Naive thymus-derived CD4-positive, alpha-beta T cell (primary cell): ENCODE data around the gene SLC4A1AP. TPM values are rescaled to one million over a fixed set of nuclear protein-coding genes. Genes with fewer than 3 reads are reported as not detected.

Experiments
- ATAC-seq: fragments of 150-1000 bp; cut with Tn5 transposase; 2 replicates; pipeline ENCODE4 v1.10.0; 2021; ENCODE audit warnings: mild to moderate bottlenecking, moderate library complexity
- CTCF ChIA-PET: fragments of 350-600 bp; sonication (Branson Sonifier 250); formaldehyde crosslinking; loops from one replicate; lab custom pipeline; 2021; ENCODE audit warnings: antibody characterized with exemption; lab: Charles Lee
- POLR2A ChIA-PET: fragments of 350-600 bp; sonication (Branson Sonifier 250); formaldehyde crosslinking; loops from one replicate; lab custom pipeline; 2021; ENCODE audit warnings: antibody characterized with exemption, inconsistent platforms; lab: Charles Lee
- DNase-seq, 9 donors: peaks; one replicate each; pipeline versions ENCODE4 v3.0.0 to v3.0.0-alpha.2; 2020 to 2022; ENCODE audit warnings: mixed read lengths in 1 of 9
- H3K27ac ChIP-seq: one replicate; pipeline ENCODE4 v1.7.0; 2013; ENCODE audit warnings: mild to moderate bottlenecking, low read depth, low read length, moderate library complexity
- H3K27me3 ChIP-seq, 2 donors: one replicate each; pipeline ENCODE4 v1.7.0; 2013; ENCODE audit warnings: low read length in 2 of 2, mild to moderate bottlenecking in 2 of 2, moderate library complexity in 2 of 2; ENCODE audit not compliant: control insufficient read depth in 2 of 2, insufficient read depth in 2 of 2
- H3K36me3 ChIP-seq, 3 experiments: 1 replicate in 2 of 3; 2 replicates in 1 of 3; pipeline ENCODE4 v1.7.0; 2013; ENCODE audit warnings: low read length in 3 of 3, mild to moderate bottlenecking in 3 of 3, moderate library complexity in 1 of 3; ENCODE audit not compliant: insufficient read depth in 3 of 3, control insufficient read depth in 2 of 3
- H3K4me1 ChIP-seq, 2 donors: one replicate each; pipeline ENCODE4 v1.7.0; 2013; ENCODE audit warnings: low read length in 2 of 2, mild to moderate bottlenecking in 2 of 2, moderate library complexity in 1 of 2; ENCODE audit not compliant: control insufficient read depth in 2 of 2, insufficient read depth in 2 of 2
- H3K4me3 ChIP-seq: 2 replicates; pipeline ENCODE4 v1.7.0; 2013; ENCODE audit warnings: mild to moderate bottlenecking, low read length
- H3K9me3 ChIP-seq, 3 experiments: 1 replicate in 2 of 3; 2 replicates in 1 of 3; pipeline ENCODE4 v1.7.0; 2013; ENCODE audit warnings: low read length in 3 of 3; ENCODE audit not compliant: control insufficient read depth in 2 of 3
- H3K27ac Mint-ChIP-seq, 9 donors: one replicate each; pipeline ENCODE4 v1.8.0; 2020 to 2022; ENCODE audit warnings: mixed read lengths in 9 of 9, mild to moderate bottlenecking in 8 of 9, moderate library complexity in 5 of 9, inconsistent platforms in 2 of 9
- H3K27me3 Mint-ChIP-seq, 5 donors: one replicate each; pipeline ENCODE4 v1.8.0; 2021 to 2022; ENCODE audit warnings: mixed read lengths in 5 of 5, mild to moderate bottlenecking in 1 of 5
- H3K36me3 Mint-ChIP-seq, 5 donors: one replicate each; pipeline ENCODE4 v1.8.0; 2020 to 2022; ENCODE audit warnings: mixed read lengths in 5 of 5, mild to moderate bottlenecking in 3 of 5, inconsistent platforms in 1 of 5
- H3K4me1 Mint-ChIP-seq, 7 donors: one replicate each; pipeline ENCODE4 v1.8.0; 2020 to 2022; ENCODE audit warnings: mixed read lengths in 7 of 7, mild to moderate bottlenecking in 3 of 7, inconsistent platforms in 1 of 7
- H3K4me3 Mint-ChIP-seq, 10 donors: one replicate each; pipeline ENCODE4 v1.8.0; 2020 to 2022; ENCODE audit warnings: mild to moderate bottlenecking in 10 of 10, mixed read lengths in 10 of 10, moderate library complexity in 6 of 10, inconsistent platforms in 2 of 10
- H3K9me3 Mint-ChIP-seq, 11 donors: one replicate each; pipeline ENCODE4 v1.8.0; 2020 to 2022; ENCODE audit warnings: mixed read lengths in 11 of 11, mild to moderate bottlenecking in 4 of 11, inconsistent platforms in 1 of 11, moderate library complexity in 1 of 11
- intact Hi-C, 2 donors: fragments of 100-400 bp; cut with micrococcal nuclease; formaldehyde crosslinking; loops; one replicate each; pipeline ENCODE4 v1.15.1; 2023
- polyA plus RNA-seq, 2 donors: library from polyadenylated mRNA; unstranded; fragments of 300-500 nt; fragmentation: Illumina TruSeq; gene quantifications; one replicate each; pipeline ENCODE4 v1.2.3, GENCODE V29; 2021
- total RNA-seq, 6 experiments: library from RNA in 5 of 6; stranded (reverse) in 5 of 6; gene quantifications; 1 replicate in 5 of 6; 2 replicates in 1 of 6; pipeline ENCODE4 v1.2.3 and lab custom pipeline; 2021 to 2026

Gene SLC4A1AP
- total and polyA plus RNA-seq, 7 experiments from 2014 or later = 14.7 to 37.6 (median 24.7) TPM

DNA sequence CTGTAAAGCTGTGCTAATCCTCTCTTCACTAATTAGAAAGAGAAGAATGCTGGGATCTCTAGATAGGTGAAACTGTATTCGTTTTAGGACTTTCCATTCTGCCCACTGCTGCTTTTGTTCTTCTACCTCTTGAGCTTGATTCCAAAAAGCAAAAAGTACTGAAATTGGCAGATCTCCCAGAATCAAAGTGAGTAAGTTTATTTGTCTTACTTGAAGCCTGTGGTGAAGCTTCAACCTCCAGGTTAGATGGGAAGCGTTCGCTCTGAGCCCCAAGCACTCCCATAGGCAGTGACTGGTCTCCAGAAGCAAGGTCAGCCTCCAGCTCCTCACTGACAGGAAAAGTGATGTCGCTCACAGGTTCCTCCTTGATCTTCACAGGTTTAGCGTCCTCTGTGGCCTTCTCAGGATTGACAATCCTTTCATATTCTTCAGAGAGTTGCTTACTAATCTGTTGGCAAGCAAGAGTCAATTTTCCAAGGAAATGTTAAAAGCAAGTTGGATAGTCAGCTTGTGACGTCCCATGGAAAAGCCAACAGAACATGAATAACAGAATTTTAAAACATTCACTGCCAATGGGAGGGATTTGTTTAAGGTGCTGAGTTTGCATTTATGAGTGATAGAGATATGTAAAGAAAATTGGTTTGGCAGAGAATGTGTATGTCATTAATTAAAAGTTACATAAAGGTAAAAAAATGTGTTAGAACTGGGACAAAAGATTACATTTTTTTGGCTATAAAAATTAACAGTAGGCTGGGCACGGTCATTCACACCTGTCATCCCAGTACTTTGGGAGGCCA, 8.3 kb upstream of the SLC4A1AP start:
- Histone ChIP-seq H3K9me3 (no peaks in the 10 kb centered on the region), H3K27ac (no peak overlapping the region), H3K4me1 (no peaks in the 10 kb centered on the region), H3K4me3 (no peak overlapping the region), H3K27me3 (no peaks in the 10 kb centered on the region), H3K36me3 (peaks cover 9 to 80% (median 25%) of the 10 kb centered on the region in 3 experiments)
- peaks cover 1 to 19% (median 17%) of the 10 kb centered on the region in 7 donors for H3K4me1 Mint-ChIP-seq
- ChIA-PET POLR2A (interaction anchor here (0.9 kb wide), 1 partner anchor 8 kb away, joined by 3 read pairs; the partner anchor contains the start of genes SLC4A1AP and SUPT7L), CTCF (interaction anchor here (1.3 kb wide), 1 partner anchor 28 kb away, joined by 4 read pairs; no protein-coding TSS in a partner anchor)
- no peaks in the 10 kb centered on the region for H3K9me3 Mint-ChIP-seq
- no peak overlapping the region for H3K27ac Mint-ChIP-seq
- H3K4me3 Mint-ChIP-seq = no peak overlapping the region
- ATAC-seq = no peak
- H3K27me3 Mint-ChIP-seq = no peaks in the 10 kb centered on the region
- DNase-seq = no peak
- intact Hi-C loops = no loop called here
- H3K36me3 Mint-ChIP-seq = peaks cover 21 to 53% (median 32%) of the 10 kb centered on the region in 5 donors

DNA sequence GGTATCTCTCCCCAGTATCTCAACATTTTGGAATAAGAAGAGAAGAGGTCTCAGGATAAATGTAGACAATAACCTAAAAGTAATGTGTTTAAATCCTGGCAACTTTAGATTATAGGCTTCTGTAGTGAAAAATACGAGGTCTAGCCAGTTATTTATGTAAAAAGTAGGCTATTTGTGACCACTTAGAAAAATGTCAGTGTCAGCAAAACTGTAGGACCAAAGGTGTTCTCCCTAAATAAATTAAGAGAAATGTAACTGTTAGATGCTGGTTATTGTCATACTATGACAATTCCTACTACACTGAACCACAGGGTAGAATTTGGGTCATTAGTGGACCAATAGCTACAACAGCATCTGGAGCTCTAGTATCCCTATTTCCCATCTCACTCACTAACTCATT, 2.3 kb upstream of the SLC4A1AP start:
- DNase-seq = no peak
- intact Hi-C loops = loop anchor here in 1 of 2 donors (5.0 kb wide), 1 partner anchor 234 kb away; the partner anchor contains the start of gene NRBP1
- ChIA-PET POLR2A (no interaction called here), CTCF (interaction anchor here (0.6 kb wide), 1 partner anchor 22 kb away, joined by 3 read pairs; no protein-coding TSS in a partner anchor)
- H3K4me1 Mint-ChIP-seq = peaks cover 35 to 68% (median 55%) of the 10 kb centered on the region in 7 donors
- H3K9me3 Mint-ChIP-seq = peaks cover 0 to 3% (median 0%) of the 10 kb centered on the region in 11 donors
- H3K4me3 ChIP-seq = no peak overlapping the region
- no peaks in the 10 kb centered on the region for H3K9me3 ChIP-seq
- ATAC-seq = no peak
- peaks cover 3 to 46% (median 9%) of the 10 kb centered on the region in 3 experiments for H3K36me3 ChIP-seq
- H3K36me3 Mint-ChIP-seq = peaks cover 13 to 33% (median 26%) of the 10 kb centered on the region in 5 donors
- H3K27me3 Mint-ChIP-seq = no peaks in the 10 kb centered on the region
- H3K4me1 ChIP-seq = peaks cover 18 to 20% of the 10 kb centered on the region in 2 donors
- peak overlapping the region; percentile 47 to 100 (median 98) for H3K4me3 Mint-ChIP-seq
- no peak overlapping the region for H3K27ac ChIP-seq
- peak overlapping the region in 4 of 9 donors; percentile 35 to 99 (median 68) for H3K27ac Mint-ChIP-seq
- no peaks in the 10 kb centered on the region for H3K27me3 ChIP-seq

DNA sequence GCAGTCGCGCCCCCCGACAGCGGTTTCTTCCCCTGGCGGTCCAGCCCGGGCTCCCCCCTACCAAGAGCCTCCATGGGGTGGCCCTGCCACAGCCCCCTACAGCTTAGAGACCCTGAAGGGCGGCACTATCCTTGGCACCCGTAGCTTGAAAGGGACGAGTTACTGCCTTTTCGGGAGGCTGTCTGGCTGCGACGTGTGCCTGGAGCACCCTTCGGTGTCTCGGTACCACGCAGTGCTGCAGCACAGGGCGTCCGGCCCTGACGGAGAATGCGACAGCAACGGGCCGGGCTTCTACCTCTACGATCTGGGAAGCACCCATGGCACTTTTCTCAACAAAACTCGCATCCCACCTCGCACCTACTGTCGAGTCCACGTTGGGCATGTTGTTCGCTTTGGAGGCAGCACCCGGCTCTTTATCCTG, 475 bp downstream of the SLC4A1AP start:
- H3K27me3 Mint-ChIP-seq = no peaks in the 10 kb centered on the region
- ChIA-PET CTCF (interaction anchor here (0.7 to 1.7 kb wide), 3 partner anchors 17 to 279 kb away, joined by 3 to 6 read pairs (median 3); no protein-coding TSS in a partner anchor), POLR2A (interaction anchor here (0.7 to 2.3 kb wide), 13 partner anchors 9 to 431 kb away, joined by 3 to 13 read pairs (median 3); partner anchors contain the start of genes CCDC121, GPN1, PPM1G and ZNF512)
- H3K27ac ChIP-seq = peak overlapping the region; percentile 95
- H3K27ac Mint-ChIP-seq = peak overlapping the region; percentile 98 to 100 (median 99)
- H3K36me3 ChIP-seq = peaks cover 3 to 47% (median 6%) of the 10 kb centered on the region in 3 experiments
- DNase-seq (no peak), ATAC-seq (peak; percentile 14)
- H3K4me3 Mint-ChIP-seq = peak overlapping the region; percentile 94 to 100 (median 100)
- peak overlapping the region; percentile 98 for H3K4me3 ChIP-seq
- H3K9me3 ChIP-seq = no peaks in the 10 kb centered on the region
- peaks cover 35 to 70% (median 60%) of the 10 kb centered on the region in 7 donors for H3K4me1 Mint-ChIP-seq
- H3K27me3 ChIP-seq = no peaks in the 10 kb centered on the region
- peaks cover 0 to 3% (median 0%) of the 10 kb centered on the region in 11 donors for H3K9me3 Mint-ChIP-seq
- peaks cover 23 to 39% (median 28%) of the 10 kb centered on the region in 5 donors for H3K36me3 Mint-ChIP-seq
- peaks cover 18 to 20% of the 10 kb centered on the region in 2 donors for H3K4me1 ChIP-seq
- intact Hi-C loops = loop anchor here in 1 of 2 donors (5.0 kb wide), 1 partner anchor 237 kb away; the partner anchor contains the start of gene NRBP1

DNA sequence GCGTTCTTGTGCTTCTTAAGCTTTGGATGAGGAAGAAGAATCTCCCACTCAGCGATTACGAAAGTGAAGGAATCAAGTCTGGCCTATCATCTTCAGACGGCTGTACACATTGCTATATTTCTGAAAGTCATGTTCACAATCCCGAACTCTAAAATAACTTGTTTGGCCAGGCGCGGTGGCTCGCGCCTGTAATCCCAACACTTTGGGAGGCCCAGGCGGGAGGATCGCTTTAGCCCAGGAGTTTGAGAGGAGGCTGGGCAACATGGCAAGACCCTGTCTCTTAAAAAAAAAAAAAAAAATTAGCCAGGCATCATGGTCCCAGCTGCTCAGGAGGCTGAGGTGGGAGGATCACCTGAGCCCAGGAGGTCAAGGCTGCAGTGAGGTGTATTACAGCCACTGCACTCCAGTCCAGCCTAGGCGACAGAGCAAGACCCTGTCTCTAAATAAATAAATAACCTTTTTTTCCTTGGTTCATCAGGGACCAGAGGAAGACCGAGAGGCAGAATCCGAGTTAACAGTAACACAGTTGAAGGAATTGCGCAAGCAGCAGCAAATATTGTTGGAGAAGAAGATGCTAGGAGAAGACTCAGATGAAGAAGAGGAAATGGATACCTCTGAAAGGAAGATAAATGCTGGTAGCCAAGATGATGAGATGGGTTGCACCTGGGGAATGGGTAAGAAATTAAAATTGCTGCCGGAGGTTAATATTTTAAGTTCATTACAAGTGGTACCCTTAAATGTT, 1.1 kb downstream of the SLC4A1AP start:
- CTCF ChIA-PET = interaction anchor here (0.7 to 1.7 kb wide), 3 partner anchors 17 to 48 kb away, joined by 3 to 6 read pairs (median 4); no protein-coding TSS in a partner anchor
- Histone ChIP-seq H3K27ac (peak overlapping the region; percentile 95), H3K27me3 (no peaks in the 10 kb centered on the region), H3K9me3 (no peaks in the 10 kb centered on the region), H3K4me3 (peak overlapping the region; percentile 98), H3K36me3 (peaks cover 6 to 46% (median 7%) of the 10 kb centered on the region in 3 experiments), H3K4me1 (peaks cover 18 to 20% of the 10 kb centered on the region in 2 donors)
- POLR2A ChIA-PET = interaction anchor here (0.7 to 2.3 kb wide), 7 partner anchors 26 to 284 kb away, joined by 3 to 13 read pairs (median 5); partner anchors contain the start of genes CCDC121, GPN1, PPM1G and ZNF512
- ATAC-seq (no peak), DNase-seq (no peak)
- Mint-ChIP-seq H3K9me3 (peaks cover 0 to 3% (median 0%) of the 10 kb centered on the region in 11 donors), H3K27ac (peak overlapping the region; percentile 98 to 100 (median 99)), H3K27me3 (no peaks in the 10 kb centered on the region), H3K4me3 (peak overlapping the region; percentile 94 to 100 (median 100)), H3K4me1 (peaks cover 30 to 64% (median 54%) of the 10 kb centered on the region in 7 donors), H3K36me3 (peaks cover 19 to 36% (median 26%) of the 10 kb centered on the region in 5 donors)
- intact Hi-C loops = loop anchor here in 1 of 2 donors (5.0 kb wide), 1 partner anchor 237 kb away; the partner anchor contains the start of gene NRBP1

DNA sequence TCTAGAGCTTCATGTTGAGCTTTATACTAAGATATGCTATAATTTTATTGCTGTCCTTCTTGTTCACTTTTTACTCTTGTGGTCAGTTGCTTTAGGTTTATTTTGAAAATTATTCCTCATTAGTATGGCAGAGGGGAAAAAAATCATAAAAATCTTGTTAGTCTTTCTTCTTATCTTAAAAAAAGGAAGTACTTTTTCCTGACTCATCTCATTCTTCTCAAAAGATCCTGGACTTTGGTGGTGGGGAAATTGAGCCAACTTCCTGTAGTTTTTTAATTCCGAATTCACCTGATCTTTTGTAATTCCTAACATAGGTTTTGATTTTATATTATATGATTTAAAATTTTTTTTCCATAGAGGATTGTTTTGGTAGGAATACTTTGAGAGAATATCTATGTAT, 3.8 kb downstream of the SLC4A1AP start:
- ChIA-PET POLR2A (no interaction called here), CTCF (interaction anchor here (0.7 to 1.2 kb wide), 2 partner anchors 16 to 40 kb away, joined by 4 to 7 read pairs; no protein-coding TSS in a partner anchor)
- peak overlapping the region in 1 of 10 donors; percentile 69 for H3K4me3 Mint-ChIP-seq
- H3K27ac ChIP-seq = no peak overlapping the region
- no peak for DNase-seq
- H3K27me3 Mint-ChIP-seq = no peaks in the 10 kb centered on the region
- peaks cover 0 to 3% (median 0%) of the 10 kb centered on the region in 11 donors for H3K9me3 Mint-ChIP-seq
- H3K4me3 ChIP-seq = no peak overlapping the region
- no peaks in the 10 kb centered on the region for H3K27me3 ChIP-seq
- H3K4me1 ChIP-seq = peaks cover 15 to 16% of the 10 kb centered on the region in 2 donors
- H3K4me1 Mint-ChIP-seq = peaks cover 12 to 55% (median 46%) of the 10 kb centered on the region in 7 donors
- H3K36me3 Mint-ChIP-seq = peaks cover 12 to 35% (median 28%) of the 10 kb centered on the region in 5 donors
- intact Hi-C loops = no loop called here
- H3K27ac Mint-ChIP-seq = no peak overlapping the region
- no peaks in the 10 kb centered on the region for H3K9me3 ChIP-seq
- no peak for ATAC-seq
- peaks cover 6 to 41% (median 13%) of the 10 kb centered on the region in 3 experiments for H3K36me3 ChIP-seq
